GM12873 (cell line): ENCODE measurements around the gene RAB37.
A peak's percentile ranks its signal among the peaks of the same experiment; 100 is the strongest.

Experiments used
- CTCF ChIP-seq: IDR thresholded peaks from 2 replicates; pipeline ENCODE4 v1.5.1; 2012; ENCODE audit warnings: low read depth, mild to moderate bottlenecking, moderate library complexity, low read length, control low read depth; ENCODE audit not compliant: insufficient read depth; ENCODE audit errors: missing control alignments

Gene RAB37

GRCh38 chr17:74758848-74759168 is 21.8 kb downstream of the RAB37 start:
- no peak for TF ChIP-seq CTCF

GRCh38 chr17:74759243-74759801 is 22.3 kb downstream of the RAB37 start:
- TF ChIP-seq CTCF, result peak; percentile 54

- no peak for TF ChIP-seq CTCF
These were observed 22.9 kb downstream of the RAB37 start for GRCh38 chr17:74759941-74760340.

GRCh38 chr17:74760404-74761105 is 23.5 kb downstream of the RAB37 start:
- no peak for TF ChIP-seq CTCF

GRCh38 chr17:74761419-74761818 is 24.4 kb downstream of the RAB37 start:
- TF ChIP-seq CTCF, result no peak

- TF ChIP-seq CTCF, result no peak
These were observed 24.9 kb downstream of the RAB37 start for GRCh38 chr17:74761931-74762330.

DNA sequence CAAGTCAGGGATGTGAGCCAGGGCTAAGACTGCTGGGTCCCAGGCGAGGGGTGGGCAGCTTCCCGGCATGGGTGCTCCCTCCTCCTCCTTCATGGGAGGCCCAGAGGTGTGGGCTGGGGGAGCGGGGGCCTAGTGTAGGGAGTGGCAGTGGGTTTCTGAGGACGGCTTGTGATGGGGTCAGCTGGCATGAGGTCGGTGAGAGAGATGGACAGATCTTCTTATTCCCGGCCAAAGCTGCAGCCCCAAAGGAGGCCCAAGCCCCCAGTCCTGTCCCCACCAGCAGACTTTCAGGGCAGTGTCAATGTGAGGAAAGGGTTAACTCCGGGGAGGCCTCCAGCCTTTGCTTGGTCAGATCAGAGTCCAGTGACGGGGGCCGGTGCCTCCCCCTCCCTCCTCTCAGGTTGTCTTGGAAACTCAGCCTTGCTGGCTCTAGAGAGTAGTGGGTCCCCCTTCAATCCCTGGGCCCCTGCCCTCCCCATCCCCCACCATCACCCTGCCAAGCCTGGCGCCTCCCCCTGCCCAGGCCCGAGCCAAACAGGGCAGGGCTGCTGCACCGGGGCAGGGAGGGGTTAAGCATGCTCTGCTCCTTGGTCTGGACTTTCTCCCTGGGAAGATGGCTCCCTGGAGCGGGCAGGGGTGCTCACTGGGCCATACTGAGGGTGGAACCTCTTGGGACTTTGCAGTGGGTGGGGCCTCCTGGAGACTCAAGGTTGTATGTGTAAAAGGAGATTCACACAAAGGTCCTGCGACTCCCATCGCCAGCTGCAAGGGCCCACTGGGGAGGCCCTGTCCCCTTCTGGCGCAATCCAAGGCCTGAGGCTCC is 26.7 kb downstream of the RAB37 start:
- no peak for TF ChIP-seq CTCF
